ENCODE measurements around the gene KRT15. TPM values are rescaled to one million over a fixed set of nuclear protein-coding genes. Genes with fewer than 3 reads are reported as not detected.

The KRT15 gene
- total RNA-seq (4.7 TPM), polyA plus RNA-seq (11.9 TPM)

DNA sequence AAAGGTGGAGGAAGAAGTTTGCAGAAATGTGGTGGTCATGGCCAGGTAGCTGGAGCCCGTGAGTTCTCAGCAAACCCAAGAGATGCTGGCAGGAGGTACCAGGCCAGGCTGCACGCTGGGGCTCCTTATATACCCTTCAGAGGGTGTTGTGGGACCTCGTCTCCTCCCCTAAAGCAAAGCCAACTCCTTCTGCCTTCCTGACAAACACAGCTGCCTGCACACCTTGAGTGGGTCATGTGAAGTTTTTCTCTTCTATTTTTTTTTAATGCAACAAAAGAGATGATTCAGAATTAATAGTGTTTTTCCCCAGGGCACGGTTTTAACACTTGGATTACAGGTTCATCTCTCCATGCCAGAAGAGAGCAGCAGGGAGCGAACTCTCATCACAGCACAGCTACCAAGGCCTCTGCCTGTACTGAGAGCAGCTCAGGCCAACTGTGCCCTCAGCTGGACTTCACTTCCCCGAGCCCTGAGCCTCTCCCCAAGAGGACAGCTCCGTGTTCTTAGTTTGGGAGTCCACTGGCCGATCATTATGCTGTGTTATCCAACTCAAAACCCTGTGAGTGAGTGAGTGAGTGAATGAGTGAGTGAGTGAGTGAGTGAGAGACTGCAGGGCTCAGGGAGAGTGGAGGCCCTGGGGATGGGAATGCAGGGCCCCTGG is at the start of gene KRT15:
Gene KRT15, minus strand, starts transcription at position 102 of the 661 bp plus-strand sequence. Its CDS starts 63 bp downstream, at position 39.
- WGBS: 58% methylated on average over 8 of the region's 8 CpGs

DNA sequence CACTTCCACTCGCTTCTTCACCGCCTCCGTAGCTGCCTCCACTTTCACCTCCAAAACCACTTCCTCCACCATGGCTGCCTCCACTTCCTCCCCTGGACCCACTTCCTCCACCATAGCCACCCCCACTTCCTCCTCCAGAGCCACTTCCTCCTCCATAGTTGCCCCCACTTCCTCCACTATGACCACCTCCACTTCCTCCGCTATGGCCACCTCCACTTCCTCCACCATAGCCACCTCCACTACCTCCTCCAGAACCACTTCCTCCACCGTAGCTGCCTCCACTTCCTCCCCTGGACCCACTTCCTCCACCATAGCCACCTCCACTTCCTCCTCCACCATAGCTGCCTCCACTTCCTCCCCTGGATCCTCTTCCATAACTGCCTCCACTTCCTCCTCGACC is 48.6 kb upstream of the KRT15 start:
- Histone ChIP-seq H3K4me3 (ENCODE audit: low read depth, low read length) (no peak overlapping the region), H3K36me3 (ENCODE audit: insufficient read depth) (no peaks in the 10 kb centered on the region), H3K4me1 (ENCODE audit: insufficient read depth) (no peaks in the 10 kb centered on the region), H3K27ac (ENCODE audit: low read depth) (no peak overlapping the region)
- DNase-seq (ENCODE audit: extremely low spot score): no peak
- 85% methylated on average over 6 of the region's 6 CpGs for WGBS

More for the DNA sequence above, at the start of gene KRT15:
- Histone ChIP-seq H3K4me1 (ENCODE audit: insufficient read depth) (no peaks in the 10 kb centered on the region), H3K27ac (ENCODE audit: low read depth) (no peak within 1 kb of the TSS), H3K36me3 (ENCODE audit: insufficient read depth) (no peaks in the 10 kb centered on the region), H3K4me3 (ENCODE audit: low read depth, low read length) (no peak within 1 kb of the TSS)
- DNase-seq (ENCODE audit: extremely low spot score): no peak

DNA sequence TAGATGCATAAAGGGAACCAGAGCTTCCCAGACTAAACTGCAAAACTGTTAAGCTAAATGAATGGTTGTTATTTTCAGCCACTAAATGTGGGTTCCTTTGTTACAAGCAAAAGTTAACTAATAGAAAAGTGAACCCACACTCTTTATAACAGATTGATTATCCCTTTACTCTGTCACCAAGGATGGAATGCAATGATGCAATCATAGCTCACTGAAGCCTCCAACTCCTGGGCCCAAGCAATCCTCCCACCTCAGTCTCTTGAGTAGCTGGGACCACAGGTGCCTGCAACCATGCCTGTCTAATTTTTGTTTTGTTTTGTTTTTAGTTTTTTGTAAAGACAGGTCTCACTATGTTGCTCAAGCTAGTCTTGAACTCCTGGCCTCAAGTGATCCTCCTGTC is 46.6 kb upstream of the KRT15 start:
- DNase-seq (ENCODE audit: extremely low spot score): no peak

DNA sequence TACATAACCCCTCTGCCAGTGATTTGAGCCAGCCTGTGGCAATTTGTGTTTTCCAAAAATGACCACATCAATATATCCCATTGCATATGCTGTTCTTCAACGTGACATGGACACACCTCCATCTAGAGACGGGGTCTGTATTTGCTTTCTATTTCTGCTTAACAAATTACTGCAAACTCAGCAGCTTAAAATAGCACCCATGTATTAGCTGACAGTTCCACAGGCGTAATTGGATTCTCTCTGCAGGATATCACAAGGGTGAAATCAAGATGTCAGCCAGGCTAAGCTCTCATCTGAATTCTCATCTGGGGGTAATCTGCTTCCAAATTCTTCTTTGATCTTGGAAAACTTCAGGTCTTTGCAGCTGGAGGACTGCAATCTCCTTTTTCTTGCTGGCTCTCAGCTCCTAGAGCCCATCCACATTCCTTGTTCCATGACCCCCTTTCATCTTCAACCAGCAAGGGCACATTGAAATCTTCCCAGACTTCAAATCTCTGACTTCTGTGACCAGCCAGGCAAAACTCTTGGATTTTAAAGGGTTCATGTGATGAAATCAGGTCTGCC is 45.0 kb upstream of the KRT15 start:
- H3K36me3 ChIP-seq (ENCODE audit: insufficient read depth): no peaks in the 10 kb centered on the region

More for the DNA sequence above, 46.6 kb upstream of the KRT15 start:
- Histone ChIP-seq H3K27ac (ENCODE audit: low read depth) (no peak overlapping the region), H3K4me3 (ENCODE audit: low read depth, low read length) (no peak overlapping the region), H3K4me1 (ENCODE audit: insufficient read depth) (no peaks in the 10 kb centered on the region), H3K36me3 (ENCODE audit: insufficient read depth) (no peaks in the 10 kb centered on the region)

DNA sequence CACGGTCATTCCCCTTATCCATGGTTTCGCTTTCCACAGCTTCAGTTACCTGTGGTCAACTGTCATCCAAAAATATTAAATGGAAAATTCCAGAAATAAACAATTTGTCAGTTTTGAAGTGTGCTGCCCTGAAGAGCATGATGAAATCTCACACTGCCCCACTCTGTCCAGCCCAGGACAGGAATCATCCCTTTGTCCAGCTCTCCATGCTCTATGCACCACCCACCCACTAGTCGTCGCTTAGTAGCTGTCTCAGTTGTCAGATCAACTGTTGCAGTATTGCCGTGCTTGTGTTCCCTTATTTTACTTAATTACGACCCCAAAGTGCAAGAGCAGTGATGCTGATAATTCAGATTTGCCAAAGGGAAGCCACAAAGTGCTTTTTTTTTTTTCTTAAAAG is 42.9 kb upstream of the KRT15 start:
- H3K27ac ChIP-seq (ENCODE audit: low read depth): no peak overlapping the region
- 78% methylated on average over 6 of the region's 6 CpGs for WGBS
- no peaks in the 10 kb centered on the region for H3K4me1 ChIP-seq (ENCODE audit: insufficient read depth)
- DNase-seq (ENCODE audit: extremely low spot score): no peak
- H3K4me3 ChIP-seq (ENCODE audit: low read depth, low read length): no peak overlapping the region
- no peaks in the 10 kb centered on the region for H3K36me3 ChIP-seq (ENCODE audit: insufficient read depth)

More for the DNA sequence above, 45.0 kb upstream of the KRT15 start:
- Histone ChIP-seq H3K4me1 (ENCODE audit: insufficient read depth) (no peaks in the 10 kb centered on the region), H3K27ac (ENCODE audit: low read depth) (no peak overlapping the region), H3K4me3 (ENCODE audit: low read depth, low read length) (no peak overlapping the region)
- no peak for DNase-seq (ENCODE audit: extremely low spot score)
- WGBS: 30% methylated on average over 3 of the region's 3 CpGs

DNA sequence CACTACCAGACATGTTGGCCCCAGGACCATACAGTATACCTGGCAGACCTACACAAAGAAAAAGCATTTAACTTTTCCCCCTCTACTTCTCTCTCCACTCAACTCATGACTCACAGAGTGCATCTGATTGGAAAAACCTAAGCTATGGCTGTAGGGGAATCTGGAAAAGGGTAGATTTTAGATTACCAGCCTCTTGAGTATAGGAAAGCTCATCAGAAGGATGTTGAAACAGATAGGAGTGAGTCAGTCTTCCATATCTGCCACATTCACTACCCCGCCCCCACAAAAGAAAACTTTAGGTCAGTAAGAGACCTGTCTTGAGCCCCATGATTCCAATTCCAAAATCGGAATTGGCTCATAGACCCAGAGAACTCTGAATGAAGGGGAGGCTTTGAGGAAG is 40.9 kb upstream of the KRT15 start:
- DNase-seq (ENCODE audit: extremely low spot score): no peak
- H3K36me3 ChIP-seq (ENCODE audit: insufficient read depth): no peaks in the 10 kb centered on the region
- H3K4me3 ChIP-seq (ENCODE audit: low read depth, low read length): no peak overlapping the region
- H3K4me1 ChIP-seq (ENCODE audit: insufficient read depth): no peaks in the 10 kb centered on the region
- WGBS: 89% methylated on average over 2 of the region's 2 CpGs
- no peak overlapping the region for H3K27ac ChIP-seq (ENCODE audit: low read depth)

DNA sequence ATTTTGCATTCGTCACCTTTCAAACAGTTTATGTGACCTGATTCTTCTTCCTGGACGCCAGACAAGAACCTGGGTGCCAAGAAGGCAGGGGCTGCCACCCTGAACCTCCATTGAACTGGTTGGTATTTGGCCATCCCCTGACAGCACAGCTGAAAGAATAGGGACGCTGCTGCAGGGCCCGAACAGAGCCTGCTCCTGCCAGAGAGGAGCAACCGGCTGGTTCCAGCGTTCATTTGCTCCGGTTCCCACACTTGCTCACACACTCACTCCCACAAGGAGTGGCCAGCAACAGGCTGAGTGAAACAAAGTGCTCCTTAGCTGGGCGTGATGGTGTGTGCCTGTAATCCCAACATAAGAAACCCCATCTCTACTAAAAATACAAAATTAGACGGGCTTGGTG is 38.2 kb upstream of the KRT15 start:
- H3K27ac ChIP-seq (ENCODE audit: low read depth): no peak overlapping the region
- H3K4me1 ChIP-seq (ENCODE audit: insufficient read depth): no peaks in the 10 kb centered on the region
- 71% methylated on average over 9 of the region's 9 CpGs for whole genome bisulfite sequencing
- DNase-seq (ENCODE audit: extremely low spot score): no peak
- H3K4me3 ChIP-seq (ENCODE audit: low read depth, low read length): no peak overlapping the region
- no peaks in the 10 kb centered on the region for H3K36me3 ChIP-seq (ENCODE audit: insufficient read depth)

DNA sequence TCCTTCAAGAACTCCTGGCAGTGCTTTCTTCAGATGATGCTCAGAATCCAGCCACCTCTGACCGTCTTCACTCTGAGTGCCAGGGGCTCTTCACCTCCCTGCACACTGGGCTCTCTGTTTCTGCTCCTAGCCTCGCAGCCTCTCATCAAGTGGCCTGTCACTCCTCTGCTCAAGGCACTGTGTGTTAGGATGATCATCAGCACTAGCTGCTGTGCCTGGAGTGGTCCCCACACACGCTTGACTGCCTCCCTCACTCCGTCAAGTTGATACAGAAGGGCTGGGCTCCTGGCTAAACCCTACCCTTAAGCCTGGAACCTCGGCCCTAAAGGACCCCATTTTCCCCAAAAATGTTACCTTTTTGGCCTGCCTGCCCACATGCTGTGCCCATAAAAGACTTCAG is 37.6 kb upstream of the KRT15 start:
- WGBS: 52% methylated on average over 5 of the region's 5 CpGs
- Histone ChIP-seq H3K4me3 (ENCODE audit: low read depth, low read length) (no peak overlapping the region), H3K36me3 (ENCODE audit: insufficient read depth) (no peaks in the 10 kb centered on the region), H3K27ac (ENCODE audit: low read depth) (no peak overlapping the region), H3K4me1 (ENCODE audit: insufficient read depth) (no peaks in the 10 kb centered on the region)
- no peak for DNase-seq (ENCODE audit: extremely low spot score)

DNA sequence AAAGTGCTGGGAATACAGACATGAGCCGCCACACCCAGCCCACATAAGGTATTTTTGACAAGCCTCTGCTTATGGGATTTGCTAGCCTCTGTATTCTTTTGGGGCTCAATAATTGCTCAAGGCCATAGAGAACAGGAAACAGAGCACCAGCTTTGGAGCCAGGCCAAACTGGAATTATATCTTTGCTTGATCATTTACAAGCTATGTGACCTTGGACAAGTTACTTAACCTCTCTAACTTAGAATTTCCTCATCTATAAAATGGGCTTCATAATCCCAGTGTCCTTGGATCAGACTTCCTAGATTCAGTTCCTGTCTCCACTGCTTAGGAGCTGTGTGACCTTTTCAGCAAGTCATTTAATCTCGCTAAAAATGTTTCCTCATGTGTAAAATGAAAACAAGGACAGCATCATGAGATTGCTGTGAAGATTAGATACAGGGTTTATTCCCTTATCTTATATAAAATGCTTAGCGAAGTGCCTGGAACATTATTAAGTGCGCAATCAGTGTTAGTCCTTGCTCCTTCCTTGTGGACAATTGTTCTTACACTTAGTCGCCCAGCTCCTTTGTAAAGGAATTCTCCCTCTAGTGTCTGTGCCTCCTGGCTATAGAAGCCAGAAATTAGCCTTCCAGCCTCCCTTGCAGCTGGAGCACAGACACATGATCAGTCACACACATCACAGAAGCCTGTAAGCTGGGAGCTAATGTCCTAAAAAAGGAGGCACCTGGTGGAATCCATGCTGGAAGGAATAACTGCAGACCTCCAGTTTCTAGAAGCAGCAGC is 36.6 kb upstream of the KRT15 start:
- no peaks in the 10 kb centered on the region for H3K36me3 ChIP-seq (ENCODE audit: insufficient read depth)
- WGBS: 72% methylated on average over 5 of the region's 5 CpGs
- no peak overlapping the region for H3K27ac ChIP-seq (ENCODE audit: low read depth)
- H3K4me3 ChIP-seq (ENCODE audit: low read depth, low read length): no peak overlapping the region
- no peak for DNase-seq (ENCODE audit: extremely low spot score)
- H3K4me1 ChIP-seq (ENCODE audit: insufficient read depth): no peaks in the 10 kb centered on the region

DNA sequence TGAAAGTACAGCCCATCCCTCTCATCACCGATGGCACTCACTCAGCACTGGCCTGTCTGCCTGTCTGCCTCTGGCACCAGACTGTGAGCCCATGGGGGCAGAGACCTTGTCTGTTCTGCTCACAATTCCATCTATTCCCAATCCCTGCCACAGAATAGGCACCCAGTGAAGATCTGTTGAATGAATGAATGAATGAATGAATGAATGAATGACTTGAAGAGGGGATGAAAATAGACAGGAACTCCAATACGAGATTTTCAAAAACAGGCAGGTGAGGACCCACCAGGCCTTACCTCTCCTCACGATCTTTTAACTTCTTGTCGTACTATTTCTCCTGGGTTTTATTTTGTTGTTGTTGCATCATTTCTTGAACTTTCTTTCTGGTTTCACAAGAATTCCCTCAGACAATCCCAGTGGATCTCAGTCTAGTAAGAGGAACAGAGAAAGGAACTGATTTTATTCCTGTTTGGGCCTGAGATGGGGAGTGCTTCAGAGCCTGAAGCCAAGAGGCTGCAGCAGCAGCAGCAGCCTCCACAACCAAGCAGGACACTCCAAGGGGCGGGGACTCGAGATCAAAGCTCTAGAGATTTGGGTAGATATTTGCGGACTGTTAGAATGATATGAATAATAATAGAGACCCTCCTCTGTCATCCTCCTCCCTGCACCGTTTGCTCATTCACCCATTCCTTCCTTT is 35.4 kb upstream of the KRT15 start:
- Histone ChIP-seq H3K4me1 (ENCODE audit: insufficient read depth) (no peaks in the 10 kb centered on the region), H3K36me3 (ENCODE audit: insufficient read depth) (no peaks in the 10 kb centered on the region), H3K4me3 (ENCODE audit: low read depth, low read length) (no peak overlapping the region), H3K27ac (ENCODE audit: low read depth) (no peak overlapping the region)
- 77% methylated on average over 8 of the region's 8 CpGs for WGBS
- DNase-seq (ENCODE audit: extremely low spot score): no peak

DNA sequence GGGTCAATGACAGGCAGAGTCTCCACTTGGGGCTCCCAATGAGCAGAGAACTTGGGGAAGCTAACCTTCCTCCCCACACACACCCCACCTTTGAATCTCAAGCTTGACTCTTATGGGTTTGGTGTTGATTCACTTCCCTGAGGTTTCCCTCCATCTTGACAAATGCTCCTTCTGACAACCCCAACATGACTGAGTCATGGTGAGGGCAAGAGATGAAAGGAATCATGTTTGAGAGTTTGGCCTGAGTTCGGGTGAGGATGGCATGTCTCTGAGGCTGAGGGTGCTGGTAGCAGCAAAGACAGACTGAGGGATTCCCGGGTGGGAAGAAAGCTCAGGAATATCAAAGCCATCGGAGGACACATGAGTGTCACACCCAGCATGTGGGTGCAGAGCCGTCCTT is 34.5 kb upstream of the KRT15 start:
- H3K4me1 ChIP-seq (ENCODE audit: insufficient read depth): no peaks in the 10 kb centered on the region
- no peak overlapping the region for H3K27ac ChIP-seq (ENCODE audit: low read depth)
- no peak for DNase-seq (ENCODE audit: extremely low spot score)
- no peaks in the 10 kb centered on the region for H3K36me3 ChIP-seq (ENCODE audit: insufficient read depth)
- 85% methylated on average over 4 of the region's 4 CpGs for whole genome bisulfite sequencing
- no peak overlapping the region for H3K4me3 ChIP-seq (ENCODE audit: low read depth, low read length)

DNA sequence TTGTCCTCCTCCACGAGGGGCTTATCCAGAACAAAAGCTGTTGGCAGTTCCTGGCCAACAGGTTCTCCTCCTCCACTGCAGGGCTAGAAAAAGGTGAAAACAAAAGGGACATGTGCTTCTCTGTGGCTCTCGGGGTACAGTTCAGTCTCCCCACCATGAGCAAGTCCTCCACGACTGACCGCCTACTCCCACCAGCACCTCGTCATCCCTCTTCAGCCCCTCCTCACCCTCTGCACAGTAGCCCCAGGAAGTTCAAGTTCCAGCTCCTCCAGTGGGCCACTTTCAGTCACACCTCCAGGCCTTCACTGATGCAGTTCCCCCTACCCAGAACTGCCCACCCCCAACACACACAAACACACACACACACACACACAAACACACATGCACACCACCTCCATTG is 33.8 kb upstream of the KRT15 start:
- no peaks in the 10 kb centered on the region for H3K36me3 ChIP-seq (ENCODE audit: insufficient read depth)
- no peaks in the 10 kb centered on the region for H3K4me1 ChIP-seq (ENCODE audit: insufficient read depth)
- H3K27ac ChIP-seq (ENCODE audit: low read depth): no peak overlapping the region
- no peak for DNase-seq (ENCODE audit: extremely low spot score)
- 87% methylated on average over 5 of the region's 5 CpGs for WGBS
- H3K4me3 ChIP-seq (ENCODE audit: low read depth, low read length): no peak overlapping the region

DNA sequence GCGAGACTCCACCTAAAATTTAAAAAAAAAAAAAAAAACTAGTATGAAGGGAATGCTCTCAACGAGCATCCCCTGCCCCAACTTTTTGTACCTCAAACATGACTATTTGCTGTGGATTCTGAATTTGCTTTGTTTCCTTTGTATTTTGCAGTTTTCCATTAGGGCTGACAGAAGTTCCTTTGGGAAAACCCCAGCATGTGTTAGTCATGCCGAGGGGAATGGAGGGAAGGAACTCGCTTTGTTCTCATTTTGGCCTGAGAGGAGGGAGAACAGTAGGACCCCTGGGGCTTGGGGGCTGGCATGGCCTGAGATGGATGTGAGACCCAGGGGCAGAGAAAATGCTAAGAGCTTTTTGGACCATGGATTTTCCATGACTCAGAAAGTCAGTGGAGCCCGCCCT is 32.7 kb upstream of the KRT15 start:
- no peak overlapping the region for H3K27ac ChIP-seq (ENCODE audit: low read depth)
- no peak for DNase-seq (ENCODE audit: extremely low spot score)
- 71% methylated on average over 5 of the region's 5 CpGs for WGBS
- no peaks in the 10 kb centered on the region for H3K4me1 ChIP-seq (ENCODE audit: insufficient read depth)
- H3K36me3 ChIP-seq (ENCODE audit: insufficient read depth): no peaks in the 10 kb centered on the region
- no peak overlapping the region for H3K4me3 ChIP-seq (ENCODE audit: low read depth, low read length)

Measured in urinary bladder (tissue), 4 donors.